SJCRH30 (cell line): ENCODE measurements around the gene CYP4F8. TPM values are rescaled to one million over a fixed set of nuclear protein-coding genes. Genes with fewer than 3 reads are reported as not detected.
"Not testable (repeated sequence)": the region's sequence is repeated elsewhere in the genome, so short reads cannot be mapped to it uniquely, and the experiment has no call there.

Experiments used
- DNase-seq, 2 experiments: peaks; one replicate each; pipeline ENCODE4 v3.0.0-alpha.2; 2015 to 2020
- H3K27ac ChIP-seq: fragments of 250-450 bp; sonication (Bioruptor Pico); 2 replicates; pipeline ENCODE4 v1.5.1; 2020; ENCODE audit warnings: mild to moderate bottlenecking, moderate library complexity
- H3K27me3 ChIP-seq: fragments of 250-450 bp; sonication (Bioruptor Pico); 2 replicates; pipeline ENCODE4 v1.5.1; 2020; ENCODE audit warnings: mild to moderate bottlenecking, moderate library complexity
- H3K36me3 ChIP-seq: fragments of 250-450 bp; sonication (Bioruptor Pico); 2 replicates; pipeline ENCODE4 v1.5.1; 2020; ENCODE audit warnings: mild to moderate bottlenecking, moderate library complexity
- H3K4me1 ChIP-seq: fragments of 250-450 bp; sonication (Bioruptor Pico); 2 replicates; pipeline ENCODE4 v1.5.1; 2020; ENCODE audit warnings: mild to moderate bottlenecking, moderate library complexity
- H3K4me3 ChIP-seq: fragments of 250-450 bp; sonication (Bioruptor Pico); 2 replicates; pipeline ENCODE4 v1.5.1; 2020; ENCODE audit warnings: mild to moderate bottlenecking, moderate library complexity
- H3K9me3 ChIP-seq: fragments of 250-450 bp; sonication (Bioruptor Pico); replicated peaks from 2 replicates; pipeline ENCODE4 v1.5.1; 2020; ENCODE audit warnings: mild to moderate bottlenecking, moderate library complexity
- total RNA-seq: library from RNA; depleted of rRNA; stranded (reverse); fragments of >200 nt; shearing (Covaris generic); gene quantifications from 2 replicates; pipeline ENCODE4 v1.2.3, GENCODE V29; 2014; rRNA removed

The CYP4F8 gene
- total RNA-seq = not detected in 2 replicates

DNA sequence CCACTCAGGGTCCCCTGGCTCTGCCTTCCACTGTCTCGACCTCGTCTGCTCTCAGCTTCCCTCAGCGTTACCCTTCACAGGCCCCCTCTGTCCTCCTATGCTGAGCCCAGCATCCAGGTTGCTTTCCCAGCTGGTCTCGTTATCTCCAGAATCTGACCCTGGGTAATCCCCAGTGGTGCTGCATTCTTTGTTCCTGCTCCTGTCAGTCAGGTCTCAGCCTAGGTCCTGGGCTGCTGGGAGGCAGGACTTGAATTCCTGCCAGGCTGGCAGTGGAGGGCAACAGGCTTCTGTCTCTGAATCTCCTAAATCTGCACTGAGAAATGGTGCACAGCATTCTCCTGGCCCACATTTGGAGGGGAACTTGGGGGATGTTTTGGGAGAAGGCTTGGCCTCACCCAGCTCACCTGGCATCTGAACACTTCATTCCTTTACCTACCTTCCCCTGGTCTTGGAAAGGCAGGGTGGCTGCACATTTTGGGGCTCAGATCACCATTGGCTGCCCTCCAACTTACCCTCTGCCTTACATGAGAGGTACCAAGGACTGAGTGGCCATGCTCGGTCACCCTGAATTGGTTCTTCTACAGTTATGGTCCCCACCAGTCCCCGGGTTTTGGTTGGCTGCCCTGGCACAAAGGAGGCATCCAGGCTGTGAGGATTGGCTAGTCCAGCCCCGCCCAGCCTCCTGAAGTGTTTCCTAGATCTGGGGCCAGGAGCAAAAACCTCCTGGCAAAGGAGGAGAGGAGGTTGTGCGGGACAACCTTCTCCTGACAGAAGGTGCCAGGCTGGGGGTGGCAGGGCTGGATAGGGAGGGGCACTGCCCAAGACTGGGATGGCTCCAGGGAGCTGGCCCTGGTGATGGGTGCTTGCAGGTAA, at the start of gene CYP4F8:
Gene CYP4F8 (plus strand): TSS at position 712 of the 873 bp plus-strand sequence. CDS start 399 bp downstream, outside the sequence.
- H3K4me1 ChIP-seq = no peaks in the 10 kb centered on the region; the same call in 1 of the 2 replicates
- DNase-seq = peak; percentile 67 to 71
- H3K9me3 ChIP-seq = no peaks in the 10 kb centered on the region
- no peak within 1 kb of the TSS for H3K27ac ChIP-seq
- no peak within 1 kb of the TSS for H3K4me3 ChIP-seq
- no peaks in the 10 kb centered on the region for H3K36me3 ChIP-seq
- peaks cover 8% of the 10 kb centered on the region; the same call in 1 of the 2 replicates for H3K27me3 ChIP-seq

DNA sequence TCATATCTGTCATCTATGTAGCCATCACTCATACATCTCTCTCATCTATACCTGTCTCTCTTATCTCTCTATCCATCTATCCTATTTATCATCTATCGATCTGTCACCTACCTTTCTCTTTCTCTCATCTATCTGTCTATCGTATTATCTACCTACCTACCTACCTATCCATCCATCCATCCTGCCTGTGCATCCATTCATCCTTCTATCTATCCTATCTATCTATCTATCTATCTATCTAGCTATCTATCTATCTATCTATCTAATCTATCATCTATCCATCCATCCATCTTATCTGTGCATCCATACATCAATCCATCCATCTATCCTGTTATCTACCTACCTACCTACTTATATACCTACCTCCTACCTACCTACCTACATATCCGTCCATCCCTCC, 44.6 kb upstream of the CYP4F8 start:
- Histone ChIP-seq H3K4me1 (no peaks in the 10 kb centered on the region), H3K36me3 (no peaks in the 10 kb centered on the region), H3K27me3 (peaks cover 8% of the 10 kb centered on the region), H3K4me3 (no peak overlapping the region), H3K9me3 (no peaks in the 10 kb centered on the region), H3K27ac (no peak overlapping the region)
- no peak for DNase-seq

GRCh38 chr19:15575406-15575805, 39.6 kb upstream of the CYP4F8 start:
- no peak overlapping the region for H3K27ac ChIP-seq
- DNase-seq = no peak
- no peak overlapping the region for H3K4me3 ChIP-seq
- H3K36me3 ChIP-seq = no peaks in the 10 kb centered on the region
- H3K9me3 ChIP-seq = no peaks in the 10 kb centered on the region
- no peaks in the 10 kb centered on the region for H3K4me1 ChIP-seq
- 0 out of 2 replicates have a peak, but pooled peaks cover 3% of the 10 kb centered on the region for H3K27me3 ChIP-seq

DNA sequence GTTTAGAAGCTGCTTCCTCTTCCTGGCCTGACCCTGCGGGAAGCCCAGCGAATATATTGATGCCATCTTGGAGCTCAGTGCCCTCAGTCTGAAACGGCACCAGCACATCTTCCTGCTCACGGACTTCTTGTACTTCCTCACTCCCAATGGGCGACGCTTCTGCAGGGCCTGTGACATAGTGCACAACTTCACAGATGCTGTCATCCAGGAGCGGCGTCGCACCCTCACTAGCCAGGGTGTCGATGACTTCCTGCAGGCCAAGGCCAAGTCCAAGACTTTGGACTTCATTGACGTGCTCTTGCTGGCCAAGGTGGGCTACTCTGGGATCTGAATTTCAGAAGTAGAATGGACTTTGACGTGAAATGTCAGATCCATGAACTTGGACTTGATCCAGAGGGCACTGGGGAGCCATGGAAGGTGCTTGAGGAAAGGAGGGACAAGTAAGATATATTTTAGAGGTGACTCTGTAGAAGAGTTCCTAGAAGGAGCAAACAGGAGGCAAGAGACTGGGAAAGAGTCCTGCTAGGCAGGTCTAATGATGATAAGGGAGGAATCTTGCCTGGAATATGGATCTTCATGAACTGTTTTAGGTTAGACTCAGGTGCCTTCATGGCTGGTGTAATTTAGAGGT, 38.4 kb upstream of the CYP4F8 start:
- H3K27me3 ChIP-seq = peaks cover 3% of the 10 kb centered on the region; the same call in 1 of the 2 replicates
- DNase-seq = no peak

DNA sequence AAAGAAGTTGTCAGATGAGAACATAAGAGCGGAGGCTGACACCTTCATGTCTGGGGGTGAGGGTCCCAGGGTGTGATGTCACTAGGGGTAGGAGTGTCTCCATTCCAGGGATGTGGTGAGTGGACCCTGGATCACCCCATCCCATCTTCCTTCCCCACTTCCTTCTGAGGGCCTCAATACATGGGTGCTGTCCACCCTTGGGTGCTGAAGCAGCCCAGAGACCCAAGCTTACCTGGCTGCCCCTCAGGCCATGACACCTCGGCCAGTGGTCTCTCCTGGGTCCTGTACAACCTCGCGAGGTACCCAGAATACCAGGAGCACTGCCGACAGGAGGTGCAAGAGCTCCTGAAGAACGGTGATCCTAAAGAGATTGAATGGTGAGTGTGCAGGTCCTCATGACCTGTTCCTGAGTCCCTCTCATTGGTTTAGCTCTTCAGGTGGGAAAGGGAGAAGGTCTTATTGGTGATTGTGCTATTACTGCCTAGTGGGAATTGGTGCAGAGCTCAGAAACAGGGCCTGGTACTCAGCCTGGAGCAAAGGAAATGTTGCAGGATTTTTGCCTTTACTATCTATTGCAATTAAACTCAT, 37.7 kb upstream of the CYP4F8 start:
- Histone ChIP-seq H3K36me3 (no peaks in the 10 kb centered on the region), H3K9me3 (no peaks in the 10 kb centered on the region), H3K27me3 (peaks cover 9% of the 10 kb centered on the region), H3K4me1 (no peaks in the 10 kb centered on the region), H3K27ac (no peak overlapping the region), H3K4me3 (no peak overlapping the region)
- no peak for DNase-seq

More for the DNA sequence above, 38.4 kb upstream of the CYP4F8 start:
- no peaks in the 10 kb centered on the region for H3K9me3 ChIP-seq
- H3K4me1 ChIP-seq = no peaks in the 10 kb centered on the region
- H3K4me3 ChIP-seq = no peak overlapping the region
- H3K27ac ChIP-seq = no peak overlapping the region
- H3K36me3 ChIP-seq = no peaks in the 10 kb centered on the region

GRCh38 chr19:15583346-15583745, 31.7 kb upstream of the CYP4F8 start:
- H3K27me3 ChIP-seq = peaks cover 24% of the 10 kb centered on the region

DNA sequence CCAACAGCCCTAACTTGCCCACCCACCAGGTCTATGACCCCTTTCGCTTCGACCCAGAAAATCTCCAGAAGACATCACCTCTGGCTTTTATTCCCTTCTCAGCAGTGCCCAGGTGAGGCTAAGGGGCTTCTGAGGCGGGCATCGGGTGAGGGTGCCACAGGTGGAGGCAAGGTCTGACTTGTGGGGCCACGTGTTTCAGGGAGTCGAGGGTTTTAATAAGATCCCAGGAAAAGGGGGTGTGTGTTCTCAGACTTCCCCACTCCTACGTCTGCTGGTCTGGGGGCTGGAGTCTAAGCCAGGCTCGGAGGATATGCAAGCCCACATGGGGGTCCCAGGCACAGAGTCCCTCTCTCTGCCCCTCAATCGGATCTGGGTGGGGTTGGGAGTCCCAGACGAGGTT, 30.9 kb upstream of the CYP4F8 start:
- no peaks in the 10 kb centered on the region for H3K9me3 ChIP-seq
- H3K27ac ChIP-seq = no peak overlapping the region
- no peak for DNase-seq
- H3K27me3 ChIP-seq = peaks cover 22% of the 10 kb centered on the region
- H3K4me3 ChIP-seq = no peak overlapping the region
- no peaks in the 10 kb centered on the region for H3K36me3 ChIP-seq
- no peaks in the 10 kb centered on the region for H3K4me1 ChIP-seq

More at GRCh38 chr19:15583346-15583745, 31.7 kb upstream of the CYP4F8 start:
- no peak for DNase-seq
- Histone ChIP-seq H3K36me3 (no peaks in the 10 kb centered on the region), H3K9me3 (no peaks in the 10 kb centered on the region), H3K4me1 (no peaks in the 10 kb centered on the region), H3K4me3 (no peak overlapping the region), H3K27ac (no peak overlapping the region)

- H3K4me3 ChIP-seq = no peak overlapping the region
- no peaks in the 10 kb centered on the region for H3K9me3 ChIP-seq
- DNase-seq = peak; percentile 79 to 87
- H3K27me3 ChIP-seq = peaks cover 22% of the 10 kb centered on the region
- H3K4me1 ChIP-seq = no peaks in the 10 kb centered on the region
- no peaks in the 10 kb centered on the region for H3K36me3 ChIP-seq
- no peak overlapping the region for H3K27ac ChIP-seq
These were observed 30.4 kb upstream of the CYP4F8 start for GRCh38 chr19:15584541-15585115.

GRCh38 chr19:15587663-15588062, 27.4 kb upstream of the CYP4F8 start:
- H3K4me3 ChIP-seq = no peak overlapping the region

DNA sequence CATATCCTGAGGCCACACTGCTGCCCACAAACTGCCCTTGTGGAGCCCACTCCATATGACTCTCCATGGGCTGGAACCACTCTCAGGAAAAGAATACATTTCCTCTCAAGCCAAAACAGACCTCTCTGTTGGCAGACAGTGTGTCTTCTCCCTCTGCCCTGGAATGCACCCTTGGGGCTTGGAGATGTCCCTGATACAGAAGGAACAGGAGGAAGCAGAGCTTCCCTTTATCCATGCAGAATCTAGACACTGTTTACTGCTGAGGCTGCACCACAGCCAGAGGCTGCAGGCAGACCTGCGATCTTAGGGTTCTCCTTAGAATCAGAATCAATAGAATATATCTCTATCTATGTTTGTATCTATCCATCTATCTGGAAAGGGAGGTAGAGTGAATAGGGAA, 26.8 kb upstream of the CYP4F8 start:
- DNase-seq = no peak
- no peaks in the 10 kb centered on the region for H3K4me1 ChIP-seq
- peaks cover 6% of the 10 kb centered on the region; the same call in 1 of the 2 replicates for H3K27me3 ChIP-seq
- H3K36me3 ChIP-seq = no peaks in the 10 kb centered on the region
- H3K27ac ChIP-seq = no peak overlapping the region
- no peak overlapping the region for H3K4me3 ChIP-seq
- H3K9me3 ChIP-seq = no peaks in the 10 kb centered on the region

More at GRCh38 chr19:15587663-15588062, 27.4 kb upstream of the CYP4F8 start:
- Histone ChIP-seq H3K36me3 (no peaks in the 10 kb centered on the region), H3K27me3 (peaks cover 12% of the 10 kb centered on the region; the same call in 1 of the 2 replicates), H3K4me1 (no peaks in the 10 kb centered on the region), H3K9me3 (no peaks in the 10 kb centered on the region), H3K27ac (no peak overlapping the region)
- DNase-seq = no peak

- H3K4me1 ChIP-seq = no peaks in the 10 kb centered on the region
These were observed 25.1 kb upstream of the CYP4F8 start for GRCh38 chr19:15589760-15590451.

DNA sequence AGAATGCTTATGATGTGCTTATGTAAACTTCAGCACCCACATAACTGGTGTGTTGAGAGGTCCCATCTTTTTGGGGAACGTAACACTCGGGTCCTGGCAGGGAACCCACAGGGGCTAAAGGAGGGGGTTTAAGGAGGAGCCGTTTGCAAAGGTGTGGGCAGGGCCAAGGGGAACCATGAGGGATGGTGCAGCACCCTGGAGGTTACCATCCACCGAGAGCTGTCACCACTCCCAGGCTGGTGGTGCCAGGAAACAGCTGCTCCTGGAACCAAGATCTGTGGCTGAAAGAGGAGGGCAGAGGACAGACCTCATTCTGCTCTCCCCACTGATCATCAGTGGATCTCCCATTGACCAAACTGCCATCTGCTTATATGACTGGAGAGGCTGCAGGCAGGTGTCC, 23.2 kb upstream of the CYP4F8 start:
- no peak for DNase-seq
- H3K4me1 ChIP-seq = no peaks in the 10 kb centered on the region

More at GRCh38 chr19:15589760-15590451, 25.1 kb upstream of the CYP4F8 start:
- DNase-seq = no peak
- Histone ChIP-seq H3K27ac (no peak overlapping the region), H3K9me3 (no peaks in the 10 kb centered on the region), H3K4me3 (no peak overlapping the region), H3K36me3 (no peaks in the 10 kb centered on the region), H3K27me3 (no peaks in the 10 kb centered on the region)

GRCh38 chr19:15592506-15592905, 22.5 kb upstream of the CYP4F8 start:
- H3K36me3 ChIP-seq, H3K4me1 ChIP-seq, H3K4me3 ChIP-seq, DNase-seq, H3K27me3 ChIP-seq, H3K9me3 ChIP-seq, H3K27ac ChIP-seq: not testable (repeated sequence)

More for the DNA sequence above, 23.2 kb upstream of the CYP4F8 start:
- Histone ChIP-seq H3K27me3 (no peaks in the 10 kb centered on the region), H3K36me3 (no peaks in the 10 kb centered on the region), H3K27ac (no peak overlapping the region), H3K4me3 (no peak overlapping the region), H3K9me3 (peaks cover 4% of the 10 kb centered on the region; the same call in 1 of the 2 replicates)

- H3K27me3 ChIP-seq, H3K4me3 ChIP-seq, H3K4me1 ChIP-seq, H3K27ac ChIP-seq, H3K36me3 ChIP-seq, DNase-seq, H3K9me3 ChIP-seq: not testable (repeated sequence)
These were observed 21.3 kb upstream of the CYP4F8 start for GRCh38 chr19:15593766-15594165.
